Measurements from ENCODE around the gene KLHL13.
"Not testable (repeated sequence)": the region's sequence is repeated elsewhere in the genome, so short reads cannot be mapped to it uniquely, and the experiment has no call there.

Gene KLHL13

DNA sequence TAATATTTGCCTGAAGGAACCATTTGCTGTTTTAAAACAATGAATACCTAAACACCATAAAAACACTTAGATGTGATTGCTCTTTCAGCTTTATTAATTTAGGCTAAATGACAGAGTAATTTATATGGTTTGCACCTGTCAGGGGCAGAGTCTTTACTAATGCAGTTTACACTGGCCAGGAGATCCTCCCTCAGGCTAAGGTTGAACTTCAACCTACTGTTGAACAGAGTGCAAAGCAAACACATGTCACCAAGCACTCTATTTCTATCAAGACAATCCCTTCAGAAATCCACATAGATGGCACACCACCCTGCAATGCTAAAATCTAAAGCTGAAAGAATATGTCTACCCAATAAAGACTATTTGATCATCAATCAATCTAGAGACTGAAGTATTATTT, 147.3 kb downstream of the KLHL13 start:
- Histone ChIP-seq H2AFZ (ENCODE audit: low read depth, low read length, severe bottlenecking) (no peak overlapping the region), H3K4me2 (ENCODE audit: low read depth, low read length, poor library complexity, severe bottlenecking) (no peak overlapping the region), H3K9me3 (ENCODE audit: insufficient read depth, low read length) (no peaks in the 10 kb centered on the region), H3K36me3 (ENCODE audit: low read length) (no peaks in the 10 kb centered on the region), H3K9me2 (replicated peaks; ENCODE audit: insufficient read depth, low read length) (no peaks in the 10 kb centered on the region), H4K20me1 (ENCODE audit: low read depth, low read length) (no peaks in the 10 kb centered on the region), H3K4me3 (ENCODE audit: insufficient read depth, low read length, poor library complexity, severe bottlenecking) (no peak overlapping the region), H3K79me2 (ENCODE audit: insufficient read depth, low read length) (no peaks in the 10 kb centered on the region), H3K27me3 (ENCODE audit: low read length) (no peaks in the 10 kb centered on the region), H3F3A (ENCODE audit: insufficient read depth) (no peaks in the 10 kb centered on the region), H3K27ac (ENCODE audit: low read depth, low read length) (no peak overlapping the region), H3K9ac (ENCODE audit: low read length) (no peak overlapping the region)
- TF ChIP-seq, protein P1, sequence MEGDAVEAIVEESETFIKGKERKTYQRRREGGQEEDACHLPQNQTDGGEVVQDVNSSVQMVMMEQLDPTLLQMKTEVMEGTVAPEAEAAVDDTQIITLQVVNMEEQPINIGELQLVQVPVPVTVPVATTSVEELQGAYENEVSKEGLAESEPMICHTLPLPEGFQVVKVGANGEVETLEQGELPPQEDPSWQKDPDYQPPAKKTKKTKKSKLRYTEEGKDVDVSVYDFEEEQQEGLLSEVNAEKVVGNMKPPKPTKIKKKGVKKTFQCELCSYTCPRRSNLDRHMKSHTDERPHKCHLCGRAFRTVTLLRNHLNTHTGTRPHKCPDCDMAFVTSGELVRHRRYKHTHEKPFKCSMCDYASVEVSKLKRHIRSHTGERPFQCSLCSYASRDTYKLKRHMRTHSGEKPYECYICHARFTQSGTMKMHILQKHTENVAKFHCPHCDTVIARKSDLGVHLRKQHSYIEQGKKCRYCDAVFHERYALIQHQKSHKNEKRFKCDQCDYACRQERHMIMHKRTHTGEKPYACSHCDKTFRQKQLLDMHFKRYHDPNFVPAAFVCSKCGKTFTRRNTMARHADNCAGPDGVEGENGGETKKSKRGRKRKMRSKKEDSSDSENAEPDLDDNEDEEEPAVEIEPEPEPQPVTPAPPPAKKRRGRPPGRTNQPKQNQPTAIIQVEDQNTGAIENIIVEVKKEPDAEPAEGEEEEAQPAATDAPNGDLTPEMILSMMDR (IDR thresholded peaks at IDR 0.05; ENCODE audit: insufficient read depth, low read length, poor library complexity, severe bottlenecking), result no peak
- no peak for TF ChIP-seq EZH2phosphoT487 (conservative IDR thresholded peaks at IDR 0.05; ENCODE audit: low read length)

DNA sequence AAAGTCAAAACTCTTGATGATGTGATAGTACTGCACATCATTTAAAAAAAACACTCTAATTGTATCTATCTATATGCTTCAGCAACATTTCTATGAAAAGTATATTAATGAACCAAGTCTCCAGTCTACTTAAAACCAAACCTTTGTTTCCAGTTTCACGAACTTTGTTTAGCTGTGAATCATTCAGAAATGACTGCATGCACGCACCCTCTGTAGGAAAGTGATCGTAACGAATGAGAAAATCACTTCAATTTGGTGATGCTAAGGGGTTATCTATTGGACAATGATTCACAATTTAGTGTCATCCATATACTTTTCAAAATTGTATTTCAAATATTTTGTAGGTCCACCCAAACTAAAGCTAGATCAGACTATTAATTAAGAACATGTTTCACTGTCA, 157.6 kb downstream of the KLHL13 start:
- TF ChIP-seq, protein P1 (IDR thresholded peaks at IDR 0.05; ENCODE audit: insufficient read depth, low read length, poor library complexity, severe bottlenecking), result no peak
- no peak for TF ChIP-seq EZH2phosphoT487 (conservative IDR thresholded peaks at IDR 0.05; ENCODE audit: low read length)
- H4K20me1 ChIP-seq (ENCODE audit: low read depth, low read length), result no peaks in the 10 kb centered on the region
- no peaks in the 10 kb centered on the region for H3K9me2 ChIP-seq (replicated peaks; ENCODE audit: insufficient read depth, low read length)
- H3K9ac ChIP-seq (ENCODE audit: low read length), result no peak overlapping the region
- no peaks in the 10 kb centered on the region for H3K36me3 ChIP-seq (ENCODE audit: low read length)
- no peaks in the 10 kb centered on the region for H3K27me3 ChIP-seq (ENCODE audit: low read length)
- no peaks in the 10 kb centered on the region for H3K9me3 ChIP-seq (ENCODE audit: insufficient read depth, low read length)
- H3K27ac ChIP-seq (ENCODE audit: low read depth, low read length), result no peak overlapping the region
- H2AFZ ChIP-seq (ENCODE audit: low read depth, low read length, severe bottlenecking), result no peak overlapping the region
- no peak overlapping the region for H3K4me2 ChIP-seq (ENCODE audit: low read depth, low read length, poor library complexity, severe bottlenecking)
- no peak overlapping the region for H3K4me3 ChIP-seq (ENCODE audit: insufficient read depth, low read length, poor library complexity, severe bottlenecking)
- H3F3A ChIP-seq (ENCODE audit: insufficient read depth), result no peaks in the 10 kb centered on the region
- H3K79me2 ChIP-seq (ENCODE audit: insufficient read depth, low read length), result no peaks in the 10 kb centered on the region

DNA sequence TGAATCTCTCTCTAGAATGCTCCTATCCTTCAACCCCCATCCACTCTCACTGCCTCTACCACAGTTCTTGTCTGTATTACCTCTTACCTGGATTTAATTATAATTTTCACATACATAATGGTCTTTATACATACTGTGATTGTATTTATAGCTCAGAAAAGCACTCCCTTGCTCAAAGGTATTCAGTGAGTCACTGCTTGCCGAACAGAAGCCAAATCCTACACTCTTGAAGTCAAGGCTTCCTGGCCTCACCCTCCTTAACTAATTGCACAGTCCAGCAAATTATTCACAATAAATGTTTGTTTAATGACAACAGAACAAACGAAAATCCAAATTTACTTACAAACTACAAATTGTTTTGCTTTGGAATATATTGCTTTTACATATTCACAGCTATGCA, 159.5 kb downstream of the KLHL13 start:
- H3K79me2 ChIP-seq (ENCODE audit: insufficient read depth, low read length), result no peaks in the 10 kb centered on the region

DNA sequence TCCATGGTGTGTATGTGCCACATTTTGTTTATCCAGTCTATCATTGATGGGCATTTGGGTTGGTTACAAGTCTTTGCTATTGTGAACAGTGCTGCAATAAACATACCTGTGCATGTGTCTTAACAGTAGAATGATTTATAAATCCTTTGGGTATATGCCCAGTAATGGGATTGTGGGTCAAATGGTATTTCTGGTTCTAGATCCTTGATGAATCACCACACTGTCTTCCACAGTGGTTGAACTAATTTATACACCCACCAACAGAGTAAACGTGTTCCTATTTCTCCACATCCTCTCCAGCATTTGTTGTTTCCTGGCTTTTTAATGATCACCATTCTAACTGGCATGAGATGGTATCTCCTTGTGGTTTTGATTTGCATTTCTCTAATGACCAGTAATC, 177.3 kb downstream of the KLHL13 start:
- not testable (repeated sequence) for H3F3A ChIP-seq (ENCODE audit: insufficient read depth); H3K36me3 ChIP-seq (ENCODE audit: low read length); H4K20me1 ChIP-seq (ENCODE audit: low read depth, low read length); H3K79me2 ChIP-seq (ENCODE audit: insufficient read depth, low read length); H3K9me2 ChIP-seq (replicated peaks; ENCODE audit: insufficient read depth, low read length); H3K9me3 ChIP-seq (ENCODE audit: insufficient read depth, low read length); H3K4me2 ChIP-seq (ENCODE audit: low read depth, low read length, poor library complexity, severe bottlenecking); H3K4me3 ChIP-seq (ENCODE audit: insufficient read depth, low read length, poor library complexity, severe bottlenecking); H3K27me3 ChIP-seq (ENCODE audit: low read length); H3K27ac ChIP-seq (ENCODE audit: low read depth, low read length); H3K9ac ChIP-seq (ENCODE audit: low read length); H2AFZ ChIP-seq (ENCODE audit: low read depth, low read length, severe bottlenecking)

More for the DNA sequence above, 159.5 kb downstream of the KLHL13 start:
- Histone ChIP-seq H3K27me3 (ENCODE audit: low read length) (no peaks in the 10 kb centered on the region), H3K9me2 (replicated peaks; ENCODE audit: insufficient read depth, low read length) (no peaks in the 10 kb centered on the region), H3F3A (ENCODE audit: insufficient read depth) (no peaks in the 10 kb centered on the region), H2AFZ (ENCODE audit: low read depth, low read length, severe bottlenecking) (no peak overlapping the region), H3K36me3 (ENCODE audit: low read length) (no peaks in the 10 kb centered on the region), H3K4me2 (ENCODE audit: low read depth, low read length, poor library complexity, severe bottlenecking) (no peak overlapping the region), H3K9ac (ENCODE audit: low read length) (no peak overlapping the region), H4K20me1 (ENCODE audit: low read depth, low read length) (no peaks in the 10 kb centered on the region), H3K4me3 (ENCODE audit: insufficient read depth, low read length, poor library complexity, severe bottlenecking) (no peak overlapping the region), H3K9me3 (ENCODE audit: insufficient read depth, low read length) (no peaks in the 10 kb centered on the region), H3K27ac (ENCODE audit: low read depth, low read length) (no peak overlapping the region)
- TF ChIP-seq, protein P1 (IDR thresholded peaks at IDR 0.05; ENCODE audit: insufficient read depth, low read length, poor library complexity, severe bottlenecking), result no peak
- TF ChIP-seq EZH2phosphoT487 (conservative IDR thresholded peaks at IDR 0.05; ENCODE audit: low read length), result no peak

Data from SU-DHL-6 (cell line).